K562 (cell line): ENCODE data around the gene ADORA3. TPM values are rescaled to one million over a fixed set of nuclear protein-coding genes. Genes with fewer than 3 reads are reported as not detected.

Experiments
- ARID1B ChIP-seq: fragments of 450-650 bp; IDR thresholded peaks from 2 replicates; pipeline ENCODE4 v1.6.1; 2016; ENCODE audit warnings: antibody characterized with exemption, mild to moderate bottlenecking, inconsistent platforms
- ATF7 ChIP-seq: fragments of 450-650 bp; IDR thresholded peaks from 2 replicates; pipeline ENCODE4 v1.7.1; 2014; ENCODE audit warnings: mild to moderate bottlenecking, moderate library complexity
- BHLHE40 ChIP-seq: IDR thresholded peaks from 2 replicates; pipeline ENCODE4 v1.6.1; 2011; ENCODE audit warnings: low read length, improper control_type of control experiment
- CBFA2T3 ChIP-seq: fragments of 450-650 bp; IDR thresholded peaks from 2 replicates; pipeline ENCODE4 v1.6.1; 2017
- CCNT2 ChIP-seq: IDR thresholded peaks from 2 replicates; pipeline ENCODE4 v1.6.1; 2011; ENCODE audit warnings: borderline replicate concordance, low read depth, mild to moderate bottlenecking, moderate library complexity, mixed read lengths, low read length; ENCODE audit not compliant: insufficient read length; ENCODE audit errors: extremely low read depth
- DDX20 ChIP-seq: fragments of 450-650 bp; IDR thresholded peaks from 2 replicates; pipeline ENCODE4 v1.6.1; 2016; ENCODE audit warnings: missing genetic modification characterization, low read depth, mild to moderate bottlenecking, missing compliant biosample characterization, moderate library complexity
- ELK1 ChIP-seq: sonication (generic); formaldehyde crosslinking; IDR thresholded peaks from 2 replicates; pipeline ENCODE4 v1.8.1; 2022; ENCODE audit warnings: missing genetic modification reagents
- GTF2F1 ChIP-seq: IDR thresholded peaks from 2 replicates; pipeline ENCODE4 v1.6.1; 2011; ENCODE audit warnings: low read depth, low read length, improper control_type of control experiment
- HNRNPH1 ChIP-seq: fragments of 200-400 bp; formaldehyde crosslinking; optimal IDR thresholded peaks from 2 replicates; pipeline ENCODE3; 2017; ENCODE audit warnings: low read depth, mild to moderate bottlenecking, low read length, moderate library complexity
- HNRNPLL ChIP-seq: fragments of 200-400 bp; formaldehyde crosslinking; IDR thresholded peaks from 2 replicates; pipeline ENCODE4 v1.6.1; 2017; ENCODE audit warnings: low read length, low read depth, mild to moderate bottlenecking; ENCODE audit not compliant: poor library complexity, severe bottlenecking
- HOMEZ ChIP-seq: fragments of 250-450 bp; sonication (Bioruptor Pico); IDR thresholded peaks from 2 replicates; pipeline ENCODE4 v1.4.0; 2020; ENCODE audit warnings: mild to moderate bottlenecking, moderate library complexity
- HOXB6 ChIP-seq: fragments of 250-450 bp; sonication (Bioruptor Pico); IDR thresholded peaks from 2 replicates; pipeline ENCODE4 v1.5.1; 2022; ENCODE audit warnings: mild to moderate bottlenecking, borderline replicate concordance
- SIX5 ChIP-seq, 2 experiments: IDR thresholded peaks; 2 replicates each; pipeline ENCODE4 v1.6.1; 2011; ENCODE audit warnings: low read length in 2 of 2, borderline replicate concordance in 1 of 2, low read depth in 1 of 2, mild to moderate bottlenecking in 1 of 2, moderate library complexity in 1 of 2; ENCODE audit not compliant: insufficient read depth in 1 of 2
- SMARCE1 ChIP-seq: fragments of 450-650 bp; IDR thresholded peaks from 2 replicates; pipeline ENCODE4 v1.7.1; 2016; ENCODE audit warnings: mild to moderate bottlenecking
- SMC3 ChIP-seq: conservative IDR thresholded peaks from 2 replicates; pipeline ENCODE4 v1.6.1; 2011; ENCODE audit warnings: low read depth, low read length, improper control_type of control experiment; ENCODE audit not compliant: insufficient read depth
- THAP12 ChIP-seq: fragments of 250-450 bp; sonication (Bioruptor Pico); IDR thresholded peaks from 2 replicates; pipeline ENCODE4 v1.9.0; 2021; ENCODE audit warnings: mild to moderate bottlenecking, inconsistent platforms
- THRB ChIP-seq: fragments of 450-650 bp; formaldehyde crosslinking; conservative IDR thresholded peaks from 2 replicates; pipeline ENCODE4 v1.4.0; 2022; ENCODE audit warnings: mild to moderate bottlenecking, missing genetic modification characterization
- ZFP1 ChIP-seq: fragments of 450-650 bp; formaldehyde crosslinking; IDR thresholded peaks from 2 replicates; pipeline ENCODE4 v1.4.0; 2020; ENCODE audit warnings: mild to moderate bottlenecking, mixed read lengths
- ZNF165 ChIP-seq: fragments of 250-450 bp; sonication (Bioruptor Pico); IDR thresholded peaks from 2 replicates; pipeline ENCODE4 v1.4.0; 2020; ENCODE audit warnings: borderline replicate concordance
- ZNF184 ChIP-seq: sonication (generic); formaldehyde crosslinking; IDR thresholded peaks from 2 replicates; pipeline ENCODE4 v1.5.0; 2020; ENCODE audit warnings: missing genetic modification reagents
- ZNF347 ChIP-seq: fragments of 450-650 bp; formaldehyde crosslinking; IDR thresholded peaks from 2 replicates; pipeline ENCODE4 v1.4.0; 2020; ENCODE audit warnings: low read depth, mild to moderate bottlenecking, moderate library complexity
- ZNF76 ChIP-seq: fragments of 250-450 bp; sonication (Bioruptor Pico); IDR thresholded peaks from 2 replicates; pipeline ENCODE4 v1.4.0; 2020; ENCODE audit warnings: mild to moderate bottlenecking, moderate library complexity, borderline replicate concordance
- polyA plus RNA-seq, 8 experiments: library from polyadenylated mRNA; depleted of rRNA in 4 of 8; stranded (reverse) in 5 of 8; unstranded in 3 of 8; fragments of >200 nt; fragmentation: Nextera tagmentation in 2 of 8; fragmentation: Illumina TruSeq in 1 of 8; extraction: Ambion mirVana in 2 of 8; extraction: Trizol in 1 of 8; gene quantifications; 2 replicates each; pipeline versions ENCODE4 v1.2.1 to v1.2.3, GENCODE V29; 2011 to 2014; ENCODE audit warnings: inconsistent platforms in 1 of 8, missing spikeins in 1 of 8
- total RNA-seq, 7 experiments: library from RNA; depleted of rRNA in 6 of 7; stranded (reverse); fragments of >200 nt in 6 of 7; fragmentation: Illumina TruSeq in 2 of 7; extraction: Trizol in 2 of 7; gene quantifications; 2 replicates each; pipeline versions ENCODE4 v1.2.1 to v1.2.3, GENCODE V29; 2011 to 2021; ENCODE audit warnings: low replicate concordance in 1 of 7

ADORA3 gene
- total and polyA plus RNA-seq, 9 of the 15 experiments (the other 6 are each of a cell fraction or from before 2014, with no cell fraction given), result 0.09 to 0.35 (median 0.16) TPM; not detected in 3

GRCh38 chr1:111481387-111482221 is 21.8 kb downstream of the ADORA3 start (continued):
- no peak for TF ChIP-seq HOXB6
- TF ChIP-seq CBFA2T3, result no peak
- no peak for TF ChIP-seq HNRNPLL
- TF ChIP-seq ZNF76, result no peak
- no peak for TF ChIP-seq DDX20 (tag)
- no peak for TF ChIP-seq HNRNPH1
- TF ChIP-seq ATF7, result peak; percentile 31; the same call in 1 of the 2 replicates
- TF ChIP-seq ELK1 (CRISPR knock-in tag), result no peak
- TF ChIP-seq ZNF184 (CRISPR knock-in tag), result no peak
- no peak for TF ChIP-seq GTF2F1
- no peak for TF ChIP-seq THRB (CRISPR knock-in tag)
- no peak for TF ChIP-seq CCNT2
- no peak for TF ChIP-seq ZNF165
- TF ChIP-seq SMC3, result peak; percentile 92
- 0 out of 2 replicates have a peak, but pooled peaks have one; percentile 43 for TF ChIP-seq BHLHE40
- TF ChIP-seq SIX5 (IDR thresholded peaks at IDR 0.05; ENCODE audit: borderline replicate concordance in 1 of 2, insufficient read depth in 1 of 2, low read depth in 1 of 2, low read length in 2 of 2), result no peak
- no peak for TF ChIP-seq ZFP1 (CRISPR knock-in tag)
- no peak for TF ChIP-seq ZNF347 (CRISPR knock-in tag)
- TF ChIP-seq THAP12 (CRISPR knock-in tag), result no peak
- no peak for TF ChIP-seq HOMEZ (CRISPR knock-in tag)
- TF ChIP-seq ARID1B, result no peak
- TF ChIP-seq SMARCE1, result no peak
